ENCODE measurements around the gene FNDC1. TPM values are rescaled to one million over a fixed set of nuclear protein-coding genes. Genes with fewer than 3 reads are reported as not detected.

Gene FNDC1
- total RNA-seq, 1 experiment from 2014 or later: 0.23 TPM

DNA sequence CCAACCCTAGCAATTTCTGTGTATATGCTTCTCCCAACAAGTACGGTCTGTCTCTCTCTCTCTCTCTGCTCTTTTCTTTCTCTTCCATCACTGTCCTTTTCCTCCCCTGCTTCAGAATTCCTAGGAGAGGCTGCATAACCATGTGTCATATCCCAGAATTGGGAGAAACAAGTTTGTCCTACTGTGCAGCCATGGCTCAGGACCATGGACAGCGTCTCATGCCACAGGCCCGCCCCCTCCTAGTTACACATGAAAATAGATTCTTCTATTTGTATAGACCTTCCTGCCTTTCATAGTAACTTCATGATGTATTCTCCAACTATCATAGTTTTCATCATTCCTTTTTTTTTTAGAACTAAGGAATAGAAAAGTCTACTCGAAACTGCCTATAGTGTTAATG, 98.0 kb downstream of the FNDC1 start:
- Histone ChIP-seq H3K27ac (ENCODE audit: low read length) (no peak overlapping the region), H3K36me3 (ENCODE audit: control insufficient read depth, insufficient read depth, low read length) (no peaks in the 10 kb centered on the region), H3K9me3 (ENCODE audit: control insufficient read depth, insufficient read depth, low read depth, low read length) (no peaks in the 10 kb centered on the region), H3K27me3 (ENCODE audit: control insufficient read depth, insufficient read depth, low read length) (peaks cover 6% of the 10 kb centered on the region), H3K4me1 (ENCODE audit: control insufficient read depth, insufficient read depth, low read length) (no peaks in the 10 kb centered on the region), H3K4me3 (ENCODE audit: low read depth in 2 of 2, low read length in 2 of 2) (no peak overlapping the region)
- TF ChIP-seq, protein P1, sequence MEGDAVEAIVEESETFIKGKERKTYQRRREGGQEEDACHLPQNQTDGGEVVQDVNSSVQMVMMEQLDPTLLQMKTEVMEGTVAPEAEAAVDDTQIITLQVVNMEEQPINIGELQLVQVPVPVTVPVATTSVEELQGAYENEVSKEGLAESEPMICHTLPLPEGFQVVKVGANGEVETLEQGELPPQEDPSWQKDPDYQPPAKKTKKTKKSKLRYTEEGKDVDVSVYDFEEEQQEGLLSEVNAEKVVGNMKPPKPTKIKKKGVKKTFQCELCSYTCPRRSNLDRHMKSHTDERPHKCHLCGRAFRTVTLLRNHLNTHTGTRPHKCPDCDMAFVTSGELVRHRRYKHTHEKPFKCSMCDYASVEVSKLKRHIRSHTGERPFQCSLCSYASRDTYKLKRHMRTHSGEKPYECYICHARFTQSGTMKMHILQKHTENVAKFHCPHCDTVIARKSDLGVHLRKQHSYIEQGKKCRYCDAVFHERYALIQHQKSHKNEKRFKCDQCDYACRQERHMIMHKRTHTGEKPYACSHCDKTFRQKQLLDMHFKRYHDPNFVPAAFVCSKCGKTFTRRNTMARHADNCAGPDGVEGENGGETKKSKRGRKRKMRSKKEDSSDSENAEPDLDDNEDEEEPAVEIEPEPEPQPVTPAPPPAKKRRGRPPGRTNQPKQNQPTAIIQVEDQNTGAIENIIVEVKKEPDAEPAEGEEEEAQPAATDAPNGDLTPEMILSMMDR (IDR thresholded peaks at IDR 0.05): no peak
- TF ChIP-seq, protein P2, sequence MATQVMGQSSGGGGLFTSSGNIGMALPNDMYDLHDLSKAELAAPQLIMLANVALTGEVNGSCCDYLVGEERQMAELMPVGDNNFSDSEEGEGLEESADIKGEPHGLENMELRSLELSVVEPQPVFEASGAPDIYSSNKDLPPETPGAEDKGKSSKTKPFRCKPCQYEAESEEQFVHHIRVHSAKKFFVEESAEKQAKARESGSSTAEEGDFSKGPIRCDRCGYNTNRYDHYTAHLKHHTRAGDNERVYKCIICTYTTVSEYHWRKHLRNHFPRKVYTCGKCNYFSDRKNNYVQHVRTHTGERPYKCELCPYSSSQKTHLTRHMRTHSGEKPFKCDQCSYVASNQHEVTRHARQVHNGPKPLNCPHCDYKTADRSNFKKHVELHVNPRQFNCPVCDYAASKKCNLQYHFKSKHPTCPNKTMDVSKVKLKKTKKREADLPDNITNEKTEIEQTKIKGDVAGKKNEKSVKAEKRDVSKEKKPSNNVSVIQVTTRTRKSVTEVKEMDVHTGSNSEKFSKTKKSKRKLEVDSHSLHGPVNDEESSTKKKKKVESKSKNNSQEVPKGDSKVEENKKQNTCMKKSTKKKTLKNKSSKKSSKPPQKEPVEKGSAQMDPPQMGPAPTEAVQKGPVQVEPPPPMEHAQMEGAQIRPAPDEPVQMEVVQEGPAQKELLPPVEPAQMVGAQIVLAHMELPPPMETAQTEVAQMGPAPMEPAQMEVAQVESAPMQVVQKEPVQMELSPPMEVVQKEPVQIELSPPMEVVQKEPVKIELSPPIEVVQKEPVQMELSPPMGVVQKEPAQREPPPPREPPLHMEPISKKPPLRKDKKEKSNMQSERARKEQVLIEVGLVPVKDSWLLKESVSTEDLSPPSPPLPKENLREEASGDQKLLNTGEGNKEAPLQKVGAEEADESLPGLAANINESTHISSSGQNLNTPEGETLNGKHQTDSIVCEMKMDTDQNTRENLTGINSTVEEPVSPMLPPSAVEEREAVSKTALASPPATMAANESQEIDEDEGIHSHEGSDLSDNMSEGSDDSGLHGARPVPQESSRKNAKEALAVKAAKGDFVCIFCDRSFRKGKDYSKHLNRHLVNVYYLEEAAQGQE (IDR thresholded peaks at IDR 0.05; ENCODE audit: insufficient read depth in 1 of 2, low read depth in 2 of 2, low read length in 1 of 2): peak; percentile 87 to 93
- TF ChIP-seq POLR2AphosphoS5 (IDR thresholded peaks at IDR 0.05; ENCODE audit: low read depth, low read length): no peak
- TF ChIP-seq SIN3A (IDR thresholded peaks at IDR 0.05; ENCODE audit: borderline replicate concordance, insufficient read depth, low read depth, low read length): no peak
- no peak for TF ChIP-seq TCF7L2 (IDR thresholded peaks at IDR 0.05; ENCODE audit: low read depth, low read length)
- ChIA-PET CTCF (no interaction called here), POLR2A (no interaction called here)
- ATAC-seq (no peak), DNase-seq (ENCODE audit: low read depth, low spot score) (no peak)
- intact Hi-C loops (cut with micrococcal nuclease; ENCODE audit: unreplicated experiment) (no loop called here), in situ Hi-C loops (cut with HindIII; ENCODE audit: low pct_unique_long_range_greater_than_20kb, low sequenced_read_pairs) (no loop called here)
- no TSS peak for BruUV-seq (replicated peaks)

DNA sequence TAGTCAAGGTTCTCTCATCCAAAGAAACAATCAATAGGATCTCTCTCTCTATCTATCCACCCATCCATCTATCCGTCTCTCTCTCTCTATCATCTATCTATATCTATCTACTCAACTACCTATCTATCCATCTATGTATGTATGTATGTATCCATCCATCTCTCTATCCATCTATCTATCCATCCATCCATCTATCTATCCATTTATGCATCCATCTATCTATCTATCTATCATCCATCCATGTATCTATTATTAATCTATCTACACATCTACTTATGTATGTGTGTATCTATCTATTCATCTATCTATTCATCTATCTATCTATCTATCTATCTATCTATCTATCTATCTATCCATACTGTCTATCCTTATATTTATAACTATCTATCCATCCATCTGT, 99.3 kb downstream of the FNDC1 start:
- intact Hi-C loops (cut with micrococcal nuclease; ENCODE audit: unreplicated experiment): no loop called here

More for the DNA sequence above, 99.3 kb downstream of the FNDC1 start:
- in situ Hi-C loops (cut with HindIII; ENCODE audit: low pct_unique_long_range_greater_than_20kb, low sequenced_read_pairs): no loop called here
- ATAC-seq (no peak), DNase-seq (ENCODE audit: low read depth, low spot score) (no peak)
- POLR2A ChIA-PET: interaction anchor here (0.7 kb wide), 1 partner anchor 158 kb away, joined by 3 read pairs; no protein-coding TSS in a partner anchor
- Histone ChIP-seq H3K27me3 (ENCODE audit: control insufficient read depth, insufficient read depth, low read length) (peaks cover 11% of the 10 kb centered on the region), H3K4me1 (ENCODE audit: control insufficient read depth, insufficient read depth, low read length) (no peaks in the 10 kb centered on the region), H3K27ac (ENCODE audit: low read length) (no peak overlapping the region), H3K9me3 (ENCODE audit: control insufficient read depth, insufficient read depth, low read depth, low read length) (no peaks in the 10 kb centered on the region), H3K4me3 (ENCODE audit: low read depth in 2 of 2, low read length in 2 of 2) (no peak overlapping the region), H3K36me3 (ENCODE audit: control insufficient read depth, insufficient read depth, low read length) (no peaks in the 10 kb centered on the region)
- no TSS peak for BruUV-seq (replicated peaks)
- CTCF ChIA-PET: no interaction called here
- TF ChIP-seq SIN3A (IDR thresholded peaks at IDR 0.05; ENCODE audit: borderline replicate concordance, insufficient read depth, low read depth, low read length): no peak
- TF ChIP-seq, protein P2 (IDR thresholded peaks at IDR 0.05; ENCODE audit: insufficient read depth in 1 of 2, low read depth in 2 of 2, low read length in 1 of 2): no peak
- TF ChIP-seq TCF7L2 (IDR thresholded peaks at IDR 0.05; ENCODE audit: low read depth, low read length): no peak
- TF ChIP-seq, protein P1 (IDR thresholded peaks at IDR 0.05): no peak
- no peak for TF ChIP-seq POLR2AphosphoS5 (IDR thresholded peaks at IDR 0.05; ENCODE audit: low read depth, low read length)
